Stimulated activated naive CD4-positive, alpha-beta T cell (primary cell): ENCODE data around the gene NAT16.
A peak's percentile ranks its signal among the peaks of the same experiment; 100 is the strongest.

Source experiments
- DNase-seq, 6 experiments: peaks; one replicate each; lab custom pipeline; 2025; lab: John Stamatoyannopoulos, UW

The NAT16 gene

GRCh38 chr7:101170617-101171441 is 9.3 kb downstream of the NAT16 start:
- peak; percentile 15 to 54 (median 26) for DNase-seq

GRCh38 chr7:101169838-101170551 is 10.1 kb downstream of the NAT16 start:
- DNase-seq, result peak; percentile 37 to 81 (median 64)

- DNase-seq, result no peak
Measured at GRCh38 chr7:101169110-101169837, 10.8 kb downstream of the NAT16 start.

- no peak for DNase-seq
Measured at GRCh38 chr7:101168412-101169049, 11.6 kb downstream of the NAT16 start.

GRCh38 chr7:101167645-101168411 is 12.3 kb downstream of the NAT16 start:
- no peak for DNase-seq

- no peak for DNase-seq
Measured at GRCh38 chr7:101166909-101167644, 13.0 kb downstream of the NAT16 start.

- no peak for DNase-seq
Measured at GRCh38 chr7:101166648-101166908, 13.5 kb downstream of the NAT16 start.

GRCh38 chr7:101165958-101166647 is 14.0 kb downstream of the NAT16 start:
- no peak for DNase-seq

- peak; percentile 82 to 91 (median 87) for DNase-seq
Measured at GRCh38 chr7:101165075-101165957, 14.8 kb downstream of the NAT16 start, which contains the start of gene VGF. Gene VGF, minus strand, starts transcription at chr7:101165569. Its CDS starts 726 bp downstream, at chr7:101164843.

GRCh38 chr7:101164071-101164840 is 15.8 kb downstream of the NAT16 start:
- DNase-seq, result peak in 2 of 6 experiments; percentile 32 to 48

- peak in 3 of 6 experiments; percentile 16 to 36 (median 32) for DNase-seq
Measured at GRCh38 chr7:101163279-101164070, 16.6 kb downstream of the NAT16 start.

- DNase-seq, result no peak
Measured at GRCh38 chr7:101162551-101163278, 17.4 kb downstream of the NAT16 start.

- DNase-seq, result no peak
Measured at GRCh38 chr7:101161692-101162471, 18.2 kb downstream of the NAT16 start.

GRCh38 chr7:101160910-101161309 is 19.2 kb downstream of the NAT16 start:
- no peak for DNase-seq

GRCh38 chr7:101159696-101160674 is 20.1 kb downstream of the NAT16 start:
- DNase-seq, result no peak
